Gastroesophageal sphincter (tissue), 3 donors: ENCODE measurements around the gene PHPT1.

Source experiments
- CTCF ChIP-seq, 4 experiments: fragments of 200-600 bp in 2 of 4; fragments of 450-650 bp in 2 of 4; sonication (generic) in 1 of 4; IDR thresholded peaks; one replicate each; pipeline ENCODE4 v1.5.1; 2017 to 2019; ENCODE audit warnings: antibody characterized with exemption in 4 of 4, mild to moderate bottlenecking in 2 of 4, moderate library complexity in 2 of 4
- POLR2AphosphoS5 ChIP-seq: sonication (generic); formaldehyde crosslinking; IDR thresholded peaks from one replicate; pipeline ENCODE4 v1.6.1; 2017; ENCODE audit warnings: antibody characterized with exemption

GRCh38 chr9:136826188-136826541, 23.0 kb upstream of the PHPT1 start:
- TF ChIP-seq CTCF (IDR thresholded peaks at IDR 0.05), result no peak
- TF ChIP-seq POLR2AphosphoS5, result no peak
